ENCODE data around the gene ITGA1. TPM values are rescaled to one million over a fixed set of nuclear protein-coding genes. Genes with fewer than 3 reads are reported as not detected.

Gene ITGA1
- total RNA-seq, 2 experiments from 2014 or later, result not detected

DNA sequence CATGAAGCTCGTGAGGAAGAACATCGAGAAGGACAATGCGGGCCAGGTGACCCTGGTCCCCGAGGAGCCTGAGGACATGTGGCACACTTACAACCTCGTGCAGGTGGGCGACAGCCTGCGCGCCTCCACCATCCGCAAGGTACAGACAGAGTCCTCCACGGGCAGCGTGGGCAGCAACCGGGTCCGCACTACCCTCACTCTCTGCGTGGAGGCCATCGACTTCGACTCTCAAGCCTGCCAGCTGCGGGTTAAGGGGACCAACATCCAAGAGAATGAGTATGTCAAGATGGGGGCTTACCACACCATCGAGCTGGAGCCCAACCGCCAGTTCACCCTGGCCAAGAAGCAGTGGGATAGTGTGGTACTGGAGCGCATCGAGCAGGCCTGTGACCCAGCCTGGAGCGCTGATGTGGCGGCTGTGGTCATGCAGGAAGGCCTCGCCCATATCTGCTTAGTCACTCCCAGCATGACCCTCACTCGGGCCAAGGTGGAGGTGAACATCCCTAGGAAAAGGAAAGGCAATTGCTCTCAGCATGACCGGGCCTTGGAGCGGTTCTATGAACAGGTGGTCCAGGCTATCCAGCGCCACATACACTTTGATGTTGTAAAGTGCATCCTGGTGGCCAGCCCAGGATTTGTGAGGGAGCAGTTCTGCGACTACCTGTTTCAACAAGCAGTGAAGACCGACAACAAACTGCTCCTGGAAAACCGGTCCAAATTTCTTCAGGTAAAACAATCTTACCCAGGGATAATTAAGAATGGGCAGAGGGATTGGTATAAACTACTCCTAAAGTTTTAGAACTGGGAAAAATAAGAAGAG is 12.9 kb downstream of the ITGA1 start:
- H3K4me3 ChIP-seq (ENCODE audit: low read depth, low read length, poor library complexity, severe bottlenecking), result peak overlapping the region; percentile 77
- intact Hi-C loops (cut with micrococcal nuclease; ENCODE audit: unreplicated experiment), result no loop called here
- peak overlapping the region; percentile 76; the same call in 1 of the 2 replicates for H2AFZ ChIP-seq (ENCODE audit: low read length)
- no peaks in the 10 kb centered on the region for H3K9me2 ChIP-seq (ENCODE audit: insufficient read depth, low read length)
- CTCF ChIA-PET (ENCODE audit: unreplicated experiment), result no interaction called here
- peak overlapping the region; percentile 87 for H3K27ac ChIP-seq (ENCODE audit: low read depth, low read length, poor library complexity, severe bottlenecking)
- POLR2A ChIA-PET, result interaction anchor here (0.5 to 2.2 kb wide), 7 partner anchors 10 to 1218 kb away, joined by 3 to 21 read pairs (median 5); partner anchors contain the start of gene MOCS2
- TF ChIP-seq EZH2phosphoT487 (IDR thresholded peaks at IDR 0.05; ENCODE audit: borderline replicate concordance, low read depth, low read length), result no peak
- TF ChIP-seq, protein P1, sequence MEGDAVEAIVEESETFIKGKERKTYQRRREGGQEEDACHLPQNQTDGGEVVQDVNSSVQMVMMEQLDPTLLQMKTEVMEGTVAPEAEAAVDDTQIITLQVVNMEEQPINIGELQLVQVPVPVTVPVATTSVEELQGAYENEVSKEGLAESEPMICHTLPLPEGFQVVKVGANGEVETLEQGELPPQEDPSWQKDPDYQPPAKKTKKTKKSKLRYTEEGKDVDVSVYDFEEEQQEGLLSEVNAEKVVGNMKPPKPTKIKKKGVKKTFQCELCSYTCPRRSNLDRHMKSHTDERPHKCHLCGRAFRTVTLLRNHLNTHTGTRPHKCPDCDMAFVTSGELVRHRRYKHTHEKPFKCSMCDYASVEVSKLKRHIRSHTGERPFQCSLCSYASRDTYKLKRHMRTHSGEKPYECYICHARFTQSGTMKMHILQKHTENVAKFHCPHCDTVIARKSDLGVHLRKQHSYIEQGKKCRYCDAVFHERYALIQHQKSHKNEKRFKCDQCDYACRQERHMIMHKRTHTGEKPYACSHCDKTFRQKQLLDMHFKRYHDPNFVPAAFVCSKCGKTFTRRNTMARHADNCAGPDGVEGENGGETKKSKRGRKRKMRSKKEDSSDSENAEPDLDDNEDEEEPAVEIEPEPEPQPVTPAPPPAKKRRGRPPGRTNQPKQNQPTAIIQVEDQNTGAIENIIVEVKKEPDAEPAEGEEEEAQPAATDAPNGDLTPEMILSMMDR (conservative IDR thresholded peaks at IDR 0.05; ENCODE audit: low read length), result no peak
- peaks cover 53% of the 10 kb centered on the region for H3K79me2 ChIP-seq (ENCODE audit: insufficient read depth, low read depth, low read length)
- no TSS peak for BruUV-seq (replicated peaks)
- no peaks in the 10 kb centered on the region for H3K9me3 ChIP-seq (ENCODE audit: low read length)
- peaks cover 38% of the 10 kb centered on the region for H3K36me3 ChIP-seq (ENCODE audit: insufficient read depth, low read length)
- peaks cover 30% of the 10 kb centered on the region for H4K20me1 ChIP-seq (ENCODE audit: insufficient read depth, low read length)
- H3K4me1 ChIP-seq (ENCODE audit: insufficient read depth, low read length, poor library complexity, severe bottlenecking), result peaks cover 20% of the 10 kb centered on the region
- H3K4me2 ChIP-seq (ENCODE audit: low read length), result peak overlapping the region; percentile 91
- DNase-seq (ENCODE audit: low spot score), result peak; percentile 54

DNA sequence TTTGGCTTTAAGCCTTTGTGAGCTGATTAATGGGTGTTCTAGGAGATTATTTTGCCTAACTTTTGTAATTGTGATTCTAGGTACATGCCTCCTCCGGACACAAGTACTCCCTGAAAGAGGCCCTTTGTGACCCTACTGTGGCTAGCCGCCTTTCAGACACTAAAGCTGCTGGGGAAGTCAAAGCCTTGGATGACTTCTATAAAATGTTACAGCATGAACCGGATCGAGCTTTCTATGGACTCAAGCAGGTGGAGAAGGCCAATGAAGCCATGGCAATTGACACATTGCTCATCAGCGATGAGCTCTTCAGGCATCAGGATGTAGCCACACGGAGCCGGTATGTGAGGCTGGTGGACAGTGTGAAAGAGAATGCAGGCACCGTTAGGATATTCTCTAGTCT is 13.6 kb downstream of the ITGA1 start:
- Histone ChIP-seq H3K4me1 (ENCODE audit: insufficient read depth, low read length, poor library complexity, severe bottlenecking) (peaks cover 20% of the 10 kb centered on the region), H4K20me1 (ENCODE audit: insufficient read depth, low read length) (peaks cover 33% of the 10 kb centered on the region), H3K36me3 (ENCODE audit: insufficient read depth, low read length) (peaks cover 41% of the 10 kb centered on the region), H2AFZ (ENCODE audit: low read length) (no peak overlapping the region), H3K9me3 (ENCODE audit: low read length) (no peaks in the 10 kb centered on the region), H3K79me2 (ENCODE audit: insufficient read depth, low read depth, low read length) (peaks cover 53% of the 10 kb centered on the region), H3K27ac (ENCODE audit: low read depth, low read length, poor library complexity, severe bottlenecking) (peak overlapping the region; percentile 87), H3K4me3 (ENCODE audit: low read depth, low read length, poor library complexity, severe bottlenecking) (peak overlapping the region; percentile 77), H3K4me2 (ENCODE audit: low read length) (peak overlapping the region; percentile 91), H3K9me2 (ENCODE audit: insufficient read depth, low read length) (no peaks in the 10 kb centered on the region)
- DNase-seq (ENCODE audit: low spot score), result peak; percentile 19
- ChIA-PET POLR2A (interaction anchor here (0.6 to 0.9 kb wide), 2 partner anchors 1219 to 1285 kb away, joined by 3 read pairs; no protein-coding TSS in a partner anchor), CTCF (ENCODE audit: unreplicated experiment) (no interaction called here)
- intact Hi-C loops (cut with micrococcal nuclease; ENCODE audit: unreplicated experiment), result no loop called here
- BruUV-seq (replicated peaks), result TSS peak; percentile 62
- TF ChIP-seq, protein P1 (conservative IDR thresholded peaks at IDR 0.05; ENCODE audit: low read length), result no peak
- no peak for TF ChIP-seq EZH2phosphoT487 (IDR thresholded peaks at IDR 0.05; ENCODE audit: borderline replicate concordance, low read depth, low read length)

All from OCI-LY7 (cell line).